Osteoblast (primary cell): ENCODE measurements around the gene IRS2. TPM values are rescaled to one million over a fixed set of nuclear protein-coding genes. Genes with fewer than 3 reads are reported as not detected.

Experiments used
- DNase-seq: peaks from one replicate; pipeline ENCODE4 v3.0.0; 2011; ENCODE audit warnings: low spot score, mixed read lengths; ENCODE audit not compliant: insufficient read length; ENCODE audit errors: missing footprints
- H2AFZ ChIP-seq: 2 replicates; pipeline ENCODE4 v1.6.0; 2011; ENCODE audit warnings: mild to moderate bottlenecking, low read length
- H3K27ac ChIP-seq: 2 replicates; pipeline ENCODE4 v1.5.1; 2011; ENCODE audit warnings: mild to moderate bottlenecking, low read depth, low read length, moderate library complexity
- H3K27me3 ChIP-seq: 2 replicates; pipeline ENCODE4 v1.6.0; 2012; ENCODE audit warnings: mild to moderate bottlenecking, control low read depth, inconsistent platforms, low read length, moderate library complexity; ENCODE audit not compliant: insufficient read depth
- H3K36me3 ChIP-seq: 2 replicates; pipeline ENCODE4 v1.5.1; 2011; ENCODE audit warnings: mild to moderate bottlenecking, low read length, control low read depth, moderate library complexity; ENCODE audit not compliant: insufficient read depth
- H3K4me1 ChIP-seq: 2 replicates; pipeline ENCODE4 v1.5.1; 2011; ENCODE audit warnings: mild to moderate bottlenecking, low read length, control low read depth, moderate library complexity; ENCODE audit not compliant: insufficient read depth
- H3K4me2 ChIP-seq: 2 replicates; pipeline ENCODE4 v1.6.0; 2011; ENCODE audit warnings: mild to moderate bottlenecking, low read length; ENCODE audit not compliant: insufficient read depth
- H3K4me3 ChIP-seq: fragments of 200-600 bp; sonication (generic); 3 replicates; pipeline ENCODE4 v1.5.1; 2012; ENCODE audit warnings: mild to moderate bottlenecking, low read length, inconsistent platforms; ENCODE audit not compliant: insufficient read depth
- H3K79me2 ChIP-seq: 2 replicates; pipeline ENCODE4 v1.6.0; 2012; ENCODE audit warnings: mild to moderate bottlenecking, low read length, control low read depth, inconsistent platforms; ENCODE audit not compliant: insufficient read depth
- H3K9me3 ChIP-seq: 2 replicates; pipeline ENCODE4 v1.5.1; 2011; ENCODE audit warnings: low read depth, low read length, control low read depth
- H4K20me1 ChIP-seq: 2 replicates; pipeline ENCODE4 v1.6.0; 2012; ENCODE audit warnings: mild to moderate bottlenecking, low read length, control low read depth; ENCODE audit not compliant: insufficient read depth
- total RNA-seq: library from RNA; depleted of rRNA; stranded (reverse); fragments of >200 nt; gene quantifications from 2 replicates; pipeline ENCODE4 v1.2.3, GENCODE V29; 2012
- TF ChIP-seq, protein P1 (sequence below): IDR thresholded peaks from 2 replicates; pipeline ENCODE4 v1.5.1; 2011; ENCODE audit warnings: mild to moderate bottlenecking, low read depth, low read length, moderate library complexity; ENCODE audit errors: extremely low read depth

IRS2 gene
- total RNA-seq, 1 donor, result 8.3 TPM

DNA sequence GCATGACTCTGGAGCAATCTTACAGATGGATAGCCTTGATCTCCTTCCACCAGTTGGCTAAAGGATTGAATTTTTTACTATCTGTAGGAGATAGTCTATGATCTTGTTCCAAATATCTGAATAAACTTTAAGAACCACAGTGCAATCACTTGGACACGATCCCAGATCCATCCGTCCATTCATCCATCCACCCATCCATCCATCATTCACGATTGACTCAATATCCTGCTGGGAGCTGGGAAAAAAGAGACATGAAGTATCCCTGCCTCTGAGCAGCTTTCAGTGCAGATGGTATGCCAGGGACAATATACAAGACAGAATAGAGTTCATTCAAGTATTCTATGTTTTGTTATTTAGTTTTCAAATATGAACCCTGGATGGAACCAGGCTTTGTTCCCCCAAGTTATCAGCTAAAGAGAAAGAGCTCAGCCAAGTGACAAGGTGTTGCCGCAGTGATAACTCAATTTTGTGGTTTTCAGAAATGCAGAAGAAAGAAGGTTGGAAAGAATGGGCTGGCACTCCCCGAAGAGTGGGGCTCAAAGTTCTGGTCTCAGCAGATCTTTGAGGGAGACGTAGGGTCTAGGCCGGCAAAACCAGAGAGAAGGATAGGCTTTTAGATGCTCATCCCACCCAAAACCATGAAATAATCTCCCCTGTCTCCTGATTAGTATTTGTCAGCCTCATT, 66.3 kb downstream of the IRS2 start:
- H3K27ac ChIP-seq, result no peak overlapping the region
- no peaks in the 10 kb centered on the region for H3K9me3 ChIP-seq
- H3K27me3 ChIP-seq, result no peaks in the 10 kb centered on the region
- H4K20me1 ChIP-seq, result no peaks in the 10 kb centered on the region
- TF ChIP-seq, protein P1, sequence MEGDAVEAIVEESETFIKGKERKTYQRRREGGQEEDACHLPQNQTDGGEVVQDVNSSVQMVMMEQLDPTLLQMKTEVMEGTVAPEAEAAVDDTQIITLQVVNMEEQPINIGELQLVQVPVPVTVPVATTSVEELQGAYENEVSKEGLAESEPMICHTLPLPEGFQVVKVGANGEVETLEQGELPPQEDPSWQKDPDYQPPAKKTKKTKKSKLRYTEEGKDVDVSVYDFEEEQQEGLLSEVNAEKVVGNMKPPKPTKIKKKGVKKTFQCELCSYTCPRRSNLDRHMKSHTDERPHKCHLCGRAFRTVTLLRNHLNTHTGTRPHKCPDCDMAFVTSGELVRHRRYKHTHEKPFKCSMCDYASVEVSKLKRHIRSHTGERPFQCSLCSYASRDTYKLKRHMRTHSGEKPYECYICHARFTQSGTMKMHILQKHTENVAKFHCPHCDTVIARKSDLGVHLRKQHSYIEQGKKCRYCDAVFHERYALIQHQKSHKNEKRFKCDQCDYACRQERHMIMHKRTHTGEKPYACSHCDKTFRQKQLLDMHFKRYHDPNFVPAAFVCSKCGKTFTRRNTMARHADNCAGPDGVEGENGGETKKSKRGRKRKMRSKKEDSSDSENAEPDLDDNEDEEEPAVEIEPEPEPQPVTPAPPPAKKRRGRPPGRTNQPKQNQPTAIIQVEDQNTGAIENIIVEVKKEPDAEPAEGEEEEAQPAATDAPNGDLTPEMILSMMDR, result no peak
- DNase-seq, result no peak
- no peak overlapping the region for H3K4me2 ChIP-seq
- H3K4me1 ChIP-seq, result no peaks in the 10 kb centered on the region
- no peaks in the 10 kb centered on the region for H3K36me3 ChIP-seq
- H3K79me2 ChIP-seq, result no peaks in the 10 kb centered on the region
- H2AFZ ChIP-seq, result no peak overlapping the region
- no peak overlapping the region for H3K4me3 ChIP-seq

DNA sequence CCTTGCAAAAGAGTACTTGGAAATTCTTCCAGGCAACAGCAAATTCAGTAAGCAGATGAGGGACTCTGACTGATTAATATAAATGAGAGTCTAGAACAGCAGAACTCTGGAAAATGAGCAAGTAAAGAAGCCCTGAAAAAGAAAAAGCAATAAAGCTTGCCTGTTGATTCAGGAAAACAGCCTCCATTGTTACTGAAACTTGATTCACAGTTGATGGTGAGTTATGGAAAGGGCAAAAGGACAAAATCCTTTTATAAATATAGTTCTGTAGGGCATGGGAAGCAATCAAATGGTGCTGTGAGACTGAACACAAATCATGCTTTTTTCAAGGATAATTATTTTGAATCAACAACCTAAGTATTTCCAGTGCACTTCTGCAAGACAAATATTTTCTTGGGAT, 67.7 kb downstream of the IRS2 start:
- Histone ChIP-seq H3K27ac (no peak overlapping the region), H3K79me2 (no peaks in the 10 kb centered on the region), H3K9me3 (no peaks in the 10 kb centered on the region), H3K27me3 (no peaks in the 10 kb centered on the region), H3K4me2 (no peak overlapping the region), H3K4me1 (no peaks in the 10 kb centered on the region), H2AFZ (no peak overlapping the region), H4K20me1 (no peaks in the 10 kb centered on the region), H3K36me3 (no peaks in the 10 kb centered on the region), H3K4me3 (no peak overlapping the region)
- DNase-seq, result no peak
- TF ChIP-seq, protein P1, result no peak

DNA sequence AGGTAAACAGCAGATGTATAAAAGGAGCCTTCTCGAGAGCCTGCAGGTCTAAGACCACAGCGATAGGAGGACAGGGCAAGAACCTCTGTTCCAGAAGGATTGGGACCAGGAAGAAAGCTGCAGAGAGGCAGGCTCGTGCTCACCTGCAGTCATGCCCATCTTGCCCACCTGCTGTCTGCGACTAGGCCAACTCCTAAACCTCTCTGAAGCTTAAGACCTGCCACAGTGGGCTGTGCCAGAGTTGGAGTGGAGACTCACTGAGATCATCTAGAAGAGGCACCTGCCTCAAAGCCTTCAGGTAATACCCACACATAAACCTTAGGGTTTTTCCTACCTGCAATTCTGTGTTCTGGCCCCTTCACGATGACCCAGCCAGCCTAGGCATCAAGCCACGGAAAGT, 68.7 kb downstream of the IRS2 start:
- Histone ChIP-seq H3K27ac (no peak overlapping the region), H3K36me3 (no peaks in the 10 kb centered on the region), H3K9me3 (no peaks in the 10 kb centered on the region), H3K27me3 (no peaks in the 10 kb centered on the region), H2AFZ (no peak overlapping the region), H3K4me3 (no peak overlapping the region), H3K4me2 (no peak overlapping the region), H3K79me2 (no peaks in the 10 kb centered on the region), H3K4me1 (no peaks in the 10 kb centered on the region), H4K20me1 (no peaks in the 10 kb centered on the region)
- TF ChIP-seq, protein P1, result no peak
- no peak for DNase-seq

DNA sequence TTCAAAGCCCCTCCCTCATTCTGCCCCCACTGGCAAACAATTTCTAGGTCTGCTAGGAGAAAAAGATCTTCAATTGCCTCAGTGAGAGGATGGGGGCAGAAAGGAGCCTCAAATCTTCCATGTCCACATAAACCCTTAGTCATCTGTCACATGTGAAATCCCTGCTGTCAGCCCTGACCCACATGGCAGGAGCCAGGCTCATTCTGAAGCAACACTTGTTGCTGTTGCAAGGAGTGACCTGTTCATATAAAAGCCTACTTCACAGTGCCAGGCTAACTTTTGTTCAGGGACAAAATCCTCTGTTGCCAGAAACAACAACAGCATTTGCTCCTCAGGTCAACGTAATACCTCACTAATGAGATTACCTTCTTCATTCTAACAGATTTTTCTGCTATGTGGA, 70.5 kb downstream of the IRS2 start:
- no peaks in the 10 kb centered on the region for H3K27me3 ChIP-seq
- TF ChIP-seq, protein P1, result no peak
- H3K9me3 ChIP-seq, result no peaks in the 10 kb centered on the region

More for the DNA sequence above, 70.5 kb downstream of the IRS2 start:
- no peaks in the 10 kb centered on the region for H3K79me2 ChIP-seq
- H3K4me2 ChIP-seq, result no peak overlapping the region
- no peaks in the 10 kb centered on the region for H3K36me3 ChIP-seq
- H3K27ac ChIP-seq, result no peak overlapping the region
- H3K4me1 ChIP-seq, result no peaks in the 10 kb centered on the region
- no peak overlapping the region for H3K4me3 ChIP-seq
- H4K20me1 ChIP-seq, result no peaks in the 10 kb centered on the region
- no peak overlapping the region for H2AFZ ChIP-seq
- no peak for DNase-seq
